WTC11 (cell line): ENCODE results near the gene XKR3.

Experiments
- CREB1 ChIP-seq: sonication (generic); formaldehyde crosslinking; IDR thresholded peaks from 2 replicates; pipeline ENCODE4 v1.8.0; 2023; ENCODE audit warnings: mild to moderate bottlenecking, missing genetic modification reagents
- NFYB ChIP-seq: sonication (generic); formaldehyde crosslinking; conservative IDR thresholded peaks from 2 replicates; pipeline ENCODE4 v1.8.0; 2022; ENCODE audit warnings: low read depth, missing genetic modification reagents
- NR1H2 ChIP-seq: sonication (generic); formaldehyde crosslinking; IDR thresholded peaks from 2 replicates; pipeline ENCODE4 v1.9.0; 2021; ENCODE audit warnings: mild to moderate bottlenecking, moderate library complexity, missing genetic modification reagents
- SMAD3 ChIP-seq: sonication (generic); formaldehyde crosslinking; IDR thresholded peaks from 2 replicates; pipeline ENCODE4 v1.8.0; 2022; ENCODE audit warnings: missing genetic modification reagents, mild to moderate bottlenecking, borderline replicate concordance
- ZBTB21 ChIP-seq: sonication (generic); formaldehyde crosslinking; IDR thresholded peaks from 2 replicates; pipeline ENCODE4 v1.8.1; 2023; ENCODE audit warnings: mild to moderate bottlenecking, missing genetic modification reagents, borderline replicate concordance
- ZNF138 ChIP-seq: sonication (generic); formaldehyde crosslinking; conservative IDR thresholded peaks from 2 replicates; pipeline ENCODE4 v1.8.1; 2022; ENCODE audit warnings: mild to moderate bottlenecking, moderate library complexity, missing genetic modification reagents
- TF ChIP-seq, protein P1 (sequence below): fragments of 200-600 bp; IDR thresholded peaks from 2 replicates; pipeline ENCODE4 v1.8.0; 2022; ENCODE audit warnings: antibody characterized with exemption
- TF ChIP-seq, protein P2 (sequence below): sonication (generic); formaldehyde crosslinking; IDR thresholded peaks from 2 replicates; pipeline ENCODE4 v1.8.1; 2023; ENCODE audit warnings: mild to moderate bottlenecking, missing genetic modification reagents, moderate library complexity
- TF ChIP-seq, protein P3 (sequence below): sonication (generic); formaldehyde crosslinking; IDR thresholded peaks from 2 replicates; pipeline ENCODE4 v1.8.1; 2023; ENCODE audit warnings: mild to moderate bottlenecking, missing genetic modification reagents
- TF ChIP-seq, protein P4 (sequence below): sonication (generic); formaldehyde crosslinking; IDR thresholded peaks from 2 replicates; pipeline ENCODE4 v1.8.1; 2022; ENCODE audit warnings: mild to moderate bottlenecking, moderate library complexity, missing genetic modification reagents

DNA sequence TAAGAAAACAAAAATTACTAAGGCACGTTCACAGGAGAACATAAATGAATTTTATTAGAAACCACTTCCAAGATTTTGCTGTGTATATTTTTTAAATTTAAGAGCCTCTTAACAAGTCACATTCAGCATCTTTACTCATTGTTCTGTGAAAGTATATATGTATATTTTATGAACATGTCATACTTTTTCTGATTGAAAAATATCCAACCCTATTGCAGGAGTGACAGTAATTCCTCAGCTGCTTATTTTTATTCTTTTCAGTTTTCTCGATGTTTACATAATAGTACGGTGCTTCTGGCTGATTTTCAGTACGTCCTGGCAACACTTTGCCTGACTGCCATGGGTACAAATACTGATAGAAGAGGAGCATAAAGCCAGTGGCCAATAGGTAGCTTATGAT is 41.8 kb downstream of the XKR3 start:
- TF ChIP-seq NR1H2 (CRISPR knock-in tag) (no peak), CREB1 (CRISPR knock-in tag) (no peak), ZBTB21 (CRISPR knock-in tag) (no peak), ZNF138 (CRISPR knock-in tag) (no peak), NFYB (no peak), SMAD3 (CRISPR knock-in tag) (no peak)
- TF ChIP-seq, protein P1, sequence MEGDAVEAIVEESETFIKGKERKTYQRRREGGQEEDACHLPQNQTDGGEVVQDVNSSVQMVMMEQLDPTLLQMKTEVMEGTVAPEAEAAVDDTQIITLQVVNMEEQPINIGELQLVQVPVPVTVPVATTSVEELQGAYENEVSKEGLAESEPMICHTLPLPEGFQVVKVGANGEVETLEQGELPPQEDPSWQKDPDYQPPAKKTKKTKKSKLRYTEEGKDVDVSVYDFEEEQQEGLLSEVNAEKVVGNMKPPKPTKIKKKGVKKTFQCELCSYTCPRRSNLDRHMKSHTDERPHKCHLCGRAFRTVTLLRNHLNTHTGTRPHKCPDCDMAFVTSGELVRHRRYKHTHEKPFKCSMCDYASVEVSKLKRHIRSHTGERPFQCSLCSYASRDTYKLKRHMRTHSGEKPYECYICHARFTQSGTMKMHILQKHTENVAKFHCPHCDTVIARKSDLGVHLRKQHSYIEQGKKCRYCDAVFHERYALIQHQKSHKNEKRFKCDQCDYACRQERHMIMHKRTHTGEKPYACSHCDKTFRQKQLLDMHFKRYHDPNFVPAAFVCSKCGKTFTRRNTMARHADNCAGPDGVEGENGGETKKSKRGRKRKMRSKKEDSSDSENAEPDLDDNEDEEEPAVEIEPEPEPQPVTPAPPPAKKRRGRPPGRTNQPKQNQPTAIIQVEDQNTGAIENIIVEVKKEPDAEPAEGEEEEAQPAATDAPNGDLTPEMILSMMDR: no peak
- TF ChIP-seq, protein P2, sequence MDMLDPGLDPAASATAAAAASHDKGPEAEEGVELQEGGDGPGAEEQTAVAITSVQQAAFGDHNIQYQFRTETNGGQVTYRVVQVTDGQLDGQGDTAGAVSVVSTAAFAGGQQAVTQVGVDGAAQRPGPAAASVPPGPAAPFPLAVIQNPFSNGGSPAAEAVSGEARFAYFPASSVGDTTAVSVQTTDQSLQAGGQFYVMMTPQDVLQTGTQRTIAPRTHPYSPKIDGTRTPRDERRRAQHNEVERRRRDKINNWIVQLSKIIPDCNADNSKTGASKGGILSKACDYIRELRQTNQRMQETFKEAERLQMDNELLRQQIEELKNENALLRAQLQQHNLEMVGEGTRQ (CRISPR knock-in tag): no peak
- TF ChIP-seq, protein P3, sequence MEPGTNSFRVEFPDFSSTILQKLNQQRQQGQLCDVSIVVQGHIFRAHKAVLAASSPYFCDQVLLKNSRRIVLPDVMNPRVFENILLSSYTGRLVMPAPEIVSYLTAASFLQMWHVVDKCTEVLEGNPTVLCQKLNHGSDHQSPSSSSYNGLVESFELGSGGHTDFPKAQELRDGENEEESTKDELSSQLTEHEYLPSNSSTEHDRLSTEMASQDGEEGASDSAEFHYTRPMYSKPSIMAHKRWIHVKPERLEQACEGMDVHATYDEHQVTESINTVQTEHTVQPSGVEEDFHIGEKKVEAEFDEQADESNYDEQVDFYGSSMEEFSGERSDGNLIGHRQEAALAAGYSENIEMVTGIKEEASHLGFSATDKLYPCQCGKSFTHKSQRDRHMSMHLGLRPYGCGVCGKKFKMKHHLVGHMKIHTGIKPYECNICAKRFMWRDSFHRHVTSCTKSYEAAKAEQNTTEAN: no peak
- TF ChIP-seq, protein P4, sequence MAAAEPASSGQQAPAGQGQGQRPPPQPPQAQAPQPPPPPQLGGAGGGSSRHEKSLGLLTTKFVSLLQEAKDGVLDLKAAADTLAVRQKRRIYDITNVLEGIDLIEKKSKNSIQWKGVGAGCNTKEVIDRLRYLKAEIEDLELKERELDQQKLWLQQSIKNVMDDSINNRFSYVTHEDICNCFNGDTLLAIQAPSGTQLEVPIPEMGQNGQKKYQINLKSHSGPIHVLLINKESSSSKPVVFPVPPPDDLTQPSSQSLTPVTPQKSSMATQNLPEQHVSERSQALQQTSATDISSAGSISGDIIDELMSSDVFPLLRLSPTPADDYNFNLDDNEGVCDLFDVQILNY: no peak
